Lung (tissue), 12 donors: Measurements from ENCODE around the gene TPSD1. TPM values are rescaled to one million over a fixed set of nuclear protein-coding genes. Genes with fewer than 3 reads are reported as not detected.
"Not testable (repeated sequence)": the region's sequence is repeated elsewhere in the genome, so short reads cannot be mapped to it uniquely, and the experiment has no call there.

Experiments used
- ATAC-seq: fragments of 200-7000 bp; cut with Tn5 transposase; one replicate; pipeline ENCODE4 v1.9.1; 2020; ENCODE audit warnings: moderate number of reproducible peaks; ENCODE audit not compliant: insufficient read depth, low FRiP score
- DNase-seq, 3 donors: peaks; one replicate each; pipeline ENCODE4 v3.0.0-alpha.2; 2013 to 2017
- H3K27ac ChIP-seq, 2 donors: one replicate each; pipeline ENCODE4 v1.5.1; 2013; ENCODE audit warnings: mild to moderate bottlenecking in 2 of 2, moderate library complexity in 2 of 2, control low read depth in 1 of 2, inconsistent platforms in 1 of 2, low read depth in 1 of 2, low read length in 1 of 2
- H3K27me3 ChIP-seq, 3 donors: one replicate each; pipeline ENCODE4 v1.5.1; 2013; ENCODE audit warnings: low read length in 2 of 3; ENCODE audit not compliant: control insufficient read depth in 3 of 3, insufficient read depth in 3 of 3
- H3K36me3 ChIP-seq, 4 donors: one replicate each; pipeline ENCODE4 v1.5.1; 2013; ENCODE audit warnings: low read length in 4 of 4, mild to moderate bottlenecking in 1 of 4, moderate library complexity in 1 of 4; ENCODE audit not compliant: control insufficient read depth in 4 of 4, insufficient read depth in 4 of 4
- H3K4me1 ChIP-seq, 5 donors: one replicate each; pipeline ENCODE4 v1.5.1; 2013; ENCODE audit warnings: low read length in 5 of 5, mild to moderate bottlenecking in 2 of 5, moderate library complexity in 1 of 5; ENCODE audit not compliant: control insufficient read depth in 5 of 5, insufficient read depth in 5 of 5
- H3K4me3 ChIP-seq: one replicate; pipeline ENCODE4 v1.5.1; 2013; ENCODE audit warnings: mild to moderate bottlenecking, control low read depth, moderate library complexity
- H3K9ac ChIP-seq, 2 donors: one replicate each; pipeline ENCODE4 v1.5.1; 2013; ENCODE audit warnings: low read length in 2 of 2, control low read depth in 1 of 2; ENCODE audit not compliant: insufficient read depth in 1 of 2
- H3K9me3 ChIP-seq, 4 donors: one replicate each; pipeline ENCODE4 v1.5.1; 2013; ENCODE audit warnings: low read length in 3 of 4, mild to moderate bottlenecking in 1 of 4, moderate library complexity in 1 of 4; ENCODE audit not compliant: control insufficient read depth in 4 of 4, insufficient read depth in 3 of 4
- CTCF ChIP-seq: IDR thresholded peaks from 2 replicates; pipeline ENCODE4 v1.5.1; 2012; ENCODE audit warnings: mild to moderate bottlenecking; ENCODE audit errors: control extremely low read depth, extremely low read depth
- WGBS, 2 donors: extraction: QIAGEN DNeasy Blood & Tissue Kit; methylation state at CpG; one replicate each; pipeline ENCODE4 v1.1.7; 2013; 5-methylcytosine and 5-hydroxymethylcytosine counted together
- polyA plus RNA-seq, 2 donors: library from polyadenylated mRNA; stranded (reverse); fragments of 200-250 nt; gene quantifications; one replicate each; pipeline ENCODE4 v1.2.1, GENCODE V29; 2013
- total RNA-seq, 2 donors: library from RNA; depleted of rRNA in 1 of 2; stranded (reverse); fragments of >200 nt in 1 of 2; gene quantifications; one replicate each; pipeline ENCODE4 v1.2.1, GENCODE V29; 2014 to 2021
- donor health status: control.
- donor health status: control.
- donor health status: Bipolar disorder and iron deficiency.
- donor health status: healthy.
- donor health status: DM: yes; HTN: yes; CAD: no.

The TPSD1 gene
- total and polyA plus RNA-seq, 4 donors = 0.54 to 7.0 (median 2.9) TPM; not detected in 1

- peaks cover 0 to 3% (median 0%) of the 10 kb centered on the region in 4 donors for H3K9me3 ChIP-seq
- H3K4me1 ChIP-seq = peaks cover 0 to 2% (median 0%) of the 10 kb centered on the region in 5 donors
- peaks cover 0 to 24% (median 16%) of the 10 kb centered on the region in 3 donors for H3K27me3 ChIP-seq
- no peak overlapping the region for H3K4me3 ChIP-seq
- no peaks in the 10 kb centered on the region for H3K36me3 ChIP-seq
- no peak overlapping the region for H3K27ac ChIP-seq
- no peak for DNase-seq
- 58 to 72% methylated on average over 11 of the region's 11 CpGs for WGBS, 2 donors
- H3K9ac ChIP-seq = no peak overlapping the region
- no peak for ATAC-seq
- no peak for TF ChIP-seq CTCF
Observed at GRCh38 chr16:1293921-1294656, 38.2 kb downstream of the TPSD1 start.

- Histone ChIP-seq H3K4me1 (peaks cover 0 to 2% (median 0%) of the 10 kb centered on the region in 5 donors), H3K27ac (no peak overlapping the region), H3K4me3 (no peak overlapping the region), H3K36me3 (no peaks in the 10 kb centered on the region), H3K9me3 (peaks cover 0 to 2% (median 0%) of the 10 kb centered on the region in 4 donors), H3K9ac (no peak overlapping the region), H3K27me3 (peaks cover 0 to 20% (median 17%) of the 10 kb centered on the region in 3 donors)
- WGBS, 2 donors = 56 to 75% methylated on average over 5 of the region's 5 CpGs
- ATAC-seq (no peak), DNase-seq (no peak)
- TF ChIP-seq CTCF = no peak
Observed at GRCh38 chr16:1295465-1295864, 39.6 kb downstream of the TPSD1 start.

- WGBS, 2 donors = 77 to 83% methylated on average over 8 of the region's 8 CpGs
- Histone ChIP-seq H3K27ac (peak overlapping the region in 1 of 2 donors; percentile 83), H3K27me3 (peaks cover 0 to 16% (median 12%) of the 10 kb centered on the region in 3 donors)
- H3K9ac ChIP-seq, DNase-seq, H3K9me3 ChIP-seq, H3K4me3 ChIP-seq, ATAC-seq, H3K4me1 ChIP-seq, H3K36me3 ChIP-seq: not testable (repeated sequence)
Observed at GRCh38 chr16:1296688-1297017, 40.8 kb downstream of the TPSD1 start.

- DNase-seq (peak in 2 of 3 donors; percentile 24 to 38), ATAC-seq (no peak)
- no peaks in the 10 kb centered on the region for H3K9me3 ChIP-seq
- H3K4me3 ChIP-seq = no peak overlapping the region
- H3K27me3 ChIP-seq = peaks cover 0 to 16% (median 12%) of the 10 kb centered on the region in 3 donors
- 38 to 61% methylated on average over 6 of the region's 6 CpGs for WGBS, 2 donors
- TF ChIP-seq CTCF = no peak
- no peak overlapping the region for H3K9ac ChIP-seq
- H3K36me3 ChIP-seq = no peaks in the 10 kb centered on the region
- H3K27ac ChIP-seq = peak overlapping the region in 1 of 2 donors; percentile 83
- peaks cover 0 to 5% (median 0%) of the 10 kb centered on the region in 5 donors for H3K4me1 ChIP-seq
Observed at GRCh38 chr16:1297018-1297696, 41.3 kb downstream of the TPSD1 start.
